Activated naive CD8-positive, alpha-beta T cell treated with anti-CD3 and anti-CD28 coated beads, Interleukin-2, amount 10 ng/mL, durations not matched to agents 7 days and 5 days (primary cell): ENCODE results near the gene PBOV1. TPM values are rescaled to one million over a fixed set of nuclear protein-coding genes. Genes with fewer than 3 reads are reported as not detected.

Experiments used
- ATAC-seq: fragments of 150-1000 bp; cut with Tn5 transposase; one replicate; pipeline ENCODE4 v1.10.0; 2021; ENCODE audit warnings: low read depth, moderate library complexity
- POLR2A ChIA-PET: fragments of 350-600 bp; sonication (Branson Sonifier 250); formaldehyde crosslinking; loops from one replicate; lab custom pipeline; 2021; ENCODE audit warnings: antibody characterized with exemption; lab: Charles Lee
- DNase-seq: peaks from one replicate; pipeline ENCODE4 v3.0.0; 2021
- H3K27ac Mint-ChIP-seq: one replicate; pipeline ENCODE4 v1.8.0; 2022; ENCODE audit warnings: mild to moderate bottlenecking, mixed read lengths
- H3K27me3 Mint-ChIP-seq: one replicate; pipeline ENCODE4 v1.8.0; 2022; ENCODE audit warnings: mild to moderate bottlenecking, moderate library complexity, mixed read lengths
- H3K36me3 Mint-ChIP-seq: one replicate; pipeline ENCODE4 v1.8.0; 2021; ENCODE audit warnings: mild to moderate bottlenecking, mixed read lengths
- H3K4me1 Mint-ChIP-seq: one replicate; pipeline ENCODE4 v1.8.0; 2021; ENCODE audit warnings: mixed read lengths
- H3K4me3 Mint-ChIP-seq: one replicate; pipeline ENCODE4 v1.8.0; 2022; ENCODE audit warnings: mild to moderate bottlenecking, moderate library complexity, mixed read lengths
- H3K9me3 Mint-ChIP-seq: one replicate; pipeline ENCODE4 v1.8.0; 2021; ENCODE audit warnings: mixed read lengths
- total RNA-seq, 2 experiments: library from RNA; stranded (reverse); gene quantifications; one replicate each; pipeline ENCODE4 v1.2.3, GENCODE V29; 2021

PBOV1 gene
- total RNA-seq, 2 experiments from 2014 or later: not detected

DNA sequence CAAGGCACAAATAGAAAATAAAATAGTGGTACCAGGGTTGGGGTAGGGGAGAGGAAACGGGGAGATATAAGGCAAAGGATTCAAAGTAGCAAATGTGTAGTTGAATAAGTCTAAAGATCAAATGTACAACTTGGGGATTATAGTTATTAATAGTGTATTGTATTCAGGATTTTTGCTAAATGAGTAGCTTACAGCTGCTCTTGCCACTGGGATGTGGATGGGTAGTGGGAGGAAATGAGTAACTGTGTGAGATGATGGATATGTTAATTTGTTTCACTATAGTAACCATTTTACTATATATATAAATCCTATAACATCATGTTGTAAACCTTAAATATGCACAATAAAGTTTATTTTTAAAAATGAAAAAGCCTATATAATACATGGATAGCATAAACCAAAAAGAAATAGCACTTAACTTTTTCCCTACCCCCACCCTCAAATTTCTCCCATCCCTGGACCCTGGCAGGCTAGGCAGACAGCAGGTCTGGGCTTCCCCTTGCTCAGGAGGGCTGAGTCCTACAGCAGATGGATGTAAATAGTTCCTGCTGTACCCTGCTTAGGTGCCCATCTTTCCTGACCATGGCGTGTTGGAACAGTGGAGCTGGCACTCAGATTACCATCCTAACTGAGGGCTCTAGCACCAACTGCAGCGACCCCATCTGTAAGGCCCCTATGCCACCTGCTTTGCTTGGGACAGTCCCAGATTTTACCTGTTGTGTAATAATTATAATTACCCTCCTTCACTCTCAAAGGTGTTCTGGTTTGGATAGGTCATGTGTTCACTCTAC is 28.6 kb upstream of the PBOV1 start:
- POLR2A ChIA-PET: no interaction called here

GRCh38 chr6:138245751-138246150 is 27.5 kb upstream of the PBOV1 start:
- DNase-seq (no peak), ATAC-seq (no peak)
- H3K27me3 Mint-ChIP-seq: peaks cover 14% of the 10 kb centered on the region
- H3K9me3 Mint-ChIP-seq: no peaks in the 10 kb centered on the region
- no peak overlapping the region for H3K4me3 Mint-ChIP-seq
- POLR2A ChIA-PET: no interaction called here
- no peaks in the 10 kb centered on the region for H3K4me1 Mint-ChIP-seq
- no peak overlapping the region for H3K27ac Mint-ChIP-seq
- H3K36me3 Mint-ChIP-seq: no peaks in the 10 kb centered on the region

More for the DNA sequence above, 28.6 kb upstream of the PBOV1 start:
- H3K27ac Mint-ChIP-seq: no peak overlapping the region
- H3K36me3 Mint-ChIP-seq: no peaks in the 10 kb centered on the region
- no peaks in the 10 kb centered on the region for H3K9me3 Mint-ChIP-seq
- no peak for DNase-seq
- no peaks in the 10 kb centered on the region for H3K4me1 Mint-ChIP-seq
- no peak for ATAC-seq
- H3K4me3 Mint-ChIP-seq: no peak overlapping the region
- H3K27me3 Mint-ChIP-seq: peaks cover 17% of the 10 kb centered on the region

DNA sequence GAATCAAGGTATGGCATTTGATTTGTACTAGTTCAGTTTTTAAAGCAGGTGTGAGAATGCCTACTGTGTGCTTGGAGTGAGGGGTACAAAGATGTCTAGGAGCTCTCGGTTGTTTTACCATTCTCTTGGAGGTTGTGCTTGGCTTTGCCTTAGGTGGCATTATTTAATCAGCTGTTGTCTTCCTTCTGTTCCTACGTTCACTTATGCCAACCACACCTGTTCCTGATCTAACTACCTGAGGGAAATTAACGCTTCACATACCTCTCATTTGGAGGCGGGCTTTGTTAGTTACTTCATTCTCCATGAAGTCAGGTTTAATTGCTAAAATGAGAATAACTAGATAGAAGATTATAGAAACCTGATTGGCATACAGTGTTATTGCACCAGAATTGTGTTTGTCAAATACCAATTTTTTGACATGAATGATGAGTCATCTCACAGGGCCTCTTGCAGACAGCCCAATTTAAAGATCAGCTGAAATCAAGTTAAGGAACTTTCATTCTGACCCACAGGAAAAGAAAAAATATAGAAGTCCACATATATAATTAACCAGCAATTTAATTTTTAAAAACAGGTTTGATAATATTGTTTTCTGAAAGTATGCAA is 24.8 kb upstream of the PBOV1 start:
- Mint-ChIP-seq H3K27me3 (peaks cover 10% of the 10 kb centered on the region), H3K36me3 (no peaks in the 10 kb centered on the region), H3K4me3 (no peak overlapping the region), H3K27ac (no peak overlapping the region), H3K9me3 (no peaks in the 10 kb centered on the region), H3K4me1 (no peaks in the 10 kb centered on the region)
- POLR2A ChIA-PET: no interaction called here
- DNase-seq: no peak
- no peak for ATAC-seq

DNA sequence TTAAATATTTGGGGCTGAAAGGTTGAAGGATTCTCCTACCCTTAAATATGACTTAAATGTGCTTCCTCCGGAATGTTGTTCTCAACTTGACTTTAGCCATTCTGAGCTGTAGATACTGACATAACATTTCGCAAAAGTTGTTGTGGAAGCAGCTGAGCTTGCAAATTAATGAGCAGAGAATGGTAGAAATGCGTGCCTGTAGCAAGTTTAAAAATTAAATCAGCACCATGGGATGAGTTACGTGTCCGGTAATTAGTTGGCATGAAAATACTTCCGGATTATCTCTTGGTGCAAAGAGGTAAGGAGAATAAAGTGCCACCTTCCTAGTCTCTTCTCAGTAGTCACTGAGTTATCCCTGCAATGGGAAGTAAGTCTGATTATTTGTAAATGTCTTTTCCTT is 23.6 kb upstream of the PBOV1 start:
- ATAC-seq (no peak), DNase-seq (no peak)
- POLR2A ChIA-PET: no interaction called here
- Mint-ChIP-seq H3K4me3 (no peak overlapping the region), H3K36me3 (no peaks in the 10 kb centered on the region), H3K27ac (no peak overlapping the region), H3K9me3 (no peaks in the 10 kb centered on the region), H3K27me3 (peaks cover 8% of the 10 kb centered on the region), H3K4me1 (no peaks in the 10 kb centered on the region)

- no peaks in the 10 kb centered on the region for H3K9me3 Mint-ChIP-seq
- H3K27ac Mint-ChIP-seq: no peak overlapping the region
- no peaks in the 10 kb centered on the region for H3K36me3 Mint-ChIP-seq
- H3K4me3 Mint-ChIP-seq: no peak overlapping the region
- DNase-seq (no peak), ATAC-seq (no peak)
- no peaks in the 10 kb centered on the region for H3K4me1 Mint-ChIP-seq
- H3K27me3 Mint-ChIP-seq: peaks cover 6% of the 10 kb centered on the region
- POLR2A ChIA-PET: no interaction called here
These were observed 23.1 kb upstream of the PBOV1 start for GRCh38 chr6:138241381-138241780.

DNA sequence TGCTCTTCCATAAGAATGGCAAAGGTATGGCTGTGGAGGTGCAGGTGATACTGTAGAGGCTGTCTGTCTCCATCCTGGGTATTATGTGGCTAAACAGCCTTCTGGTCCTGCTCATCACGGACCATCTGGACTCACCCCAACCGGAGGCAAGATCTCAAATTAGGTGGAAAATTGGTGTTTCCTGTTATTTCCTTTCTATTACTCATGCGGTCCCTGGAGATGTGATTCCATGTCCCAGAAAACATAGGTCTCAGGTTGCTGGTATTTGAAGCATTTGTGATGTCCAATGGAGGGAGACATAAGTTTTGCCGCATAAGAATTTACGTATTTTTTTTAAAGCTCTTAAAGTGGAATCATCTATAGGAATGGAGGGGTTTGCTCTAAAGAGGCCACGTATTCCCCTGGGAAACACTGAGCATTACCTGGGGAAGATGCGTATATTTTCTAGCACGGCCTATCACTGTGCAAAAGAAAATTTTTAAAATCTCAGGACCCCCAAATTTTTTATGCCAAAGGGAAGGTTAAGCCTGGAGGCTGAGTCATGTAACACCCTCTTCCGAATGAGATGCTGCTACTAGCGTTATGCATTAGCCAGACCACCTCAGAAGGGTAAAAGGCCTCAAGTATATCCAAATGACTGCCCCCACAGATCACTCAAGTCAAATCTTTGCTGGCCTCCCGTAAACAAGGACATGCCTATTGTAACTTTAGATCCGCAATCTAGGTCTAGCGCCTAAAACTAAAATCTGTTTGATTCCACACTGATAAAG is 22.4 kb upstream of the PBOV1 start:
- no peaks in the 10 kb centered on the region for H3K4me1 Mint-ChIP-seq
- H3K27ac Mint-ChIP-seq: no peak overlapping the region
- ATAC-seq: no peak
- peaks cover under 1% of the 10 kb centered on the region for H3K27me3 Mint-ChIP-seq
- H3K4me3 Mint-ChIP-seq: no peak overlapping the region
- no peak for DNase-seq
- POLR2A ChIA-PET: no interaction called here
- H3K36me3 Mint-ChIP-seq: no peaks in the 10 kb centered on the region
- H3K9me3 Mint-ChIP-seq: no peaks in the 10 kb centered on the region

DNA sequence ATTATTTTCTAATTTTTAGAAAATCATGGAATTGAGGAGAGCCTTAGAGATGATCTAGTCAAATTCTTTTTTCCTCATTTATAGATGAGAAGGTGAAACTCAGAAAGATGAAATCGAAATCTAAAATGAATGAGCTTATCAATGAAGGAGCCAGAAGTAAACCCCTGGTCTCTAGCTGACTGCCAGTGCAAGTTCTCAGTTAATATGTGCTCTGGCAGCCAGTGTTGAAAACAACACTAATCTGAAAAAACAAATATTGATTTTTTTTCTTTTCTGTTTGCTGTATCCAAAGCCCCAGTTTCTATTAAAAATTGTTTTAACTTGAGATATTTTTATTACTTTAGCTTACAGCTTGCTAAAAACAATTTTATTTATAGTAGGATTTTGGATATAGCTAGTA is 21.5 kb upstream of the PBOV1 start:
- no peaks in the 10 kb centered on the region for H3K9me3 Mint-ChIP-seq
- no peaks in the 10 kb centered on the region for H3K4me1 Mint-ChIP-seq
- POLR2A ChIA-PET: no interaction called here
- H3K4me3 Mint-ChIP-seq: no peak overlapping the region
- no peak overlapping the region for H3K27ac Mint-ChIP-seq
- peaks cover 5% of the 10 kb centered on the region for H3K27me3 Mint-ChIP-seq
- no peak for ATAC-seq
- DNase-seq: no peak
- no peaks in the 10 kb centered on the region for H3K36me3 Mint-ChIP-seq

DNA sequence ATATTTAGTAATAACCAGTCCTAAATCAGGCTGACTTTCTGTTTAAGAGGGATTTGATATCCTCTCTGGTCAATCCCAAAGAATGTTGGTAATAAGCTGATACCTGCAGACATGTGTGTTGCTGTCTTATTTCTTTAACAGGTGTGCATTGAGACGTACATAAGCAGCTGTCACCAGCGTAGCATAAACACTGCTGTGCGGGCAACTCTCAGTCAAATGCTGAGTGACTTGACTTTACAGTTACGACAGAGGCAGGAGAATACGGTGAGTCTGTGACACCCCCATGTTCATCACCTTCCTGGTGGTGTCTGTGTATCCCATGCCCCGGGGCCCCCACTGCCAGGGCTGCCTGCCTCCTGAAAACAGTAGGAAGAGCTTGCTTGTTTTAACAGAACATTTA is 20.1 kb upstream of the PBOV1 start:
- H3K4me1 Mint-ChIP-seq: no peaks in the 10 kb centered on the region
- no peaks in the 10 kb centered on the region for H3K9me3 Mint-ChIP-seq
- no peaks in the 10 kb centered on the region for H3K36me3 Mint-ChIP-seq
- H3K27me3 Mint-ChIP-seq: peaks cover 5% of the 10 kb centered on the region
- H3K27ac Mint-ChIP-seq: no peak overlapping the region
- POLR2A ChIA-PET: no interaction called here
- ATAC-seq: no peak
- no peak overlapping the region for H3K4me3 Mint-ChIP-seq
- DNase-seq: no peak

GRCh38 chr6:138237463-138237862 is 19.2 kb upstream of the PBOV1 start:
- H3K27ac Mint-ChIP-seq: no peak overlapping the region
- H3K4me3 Mint-ChIP-seq: no peak overlapping the region
- peaks cover 5% of the 10 kb centered on the region for H3K27me3 Mint-ChIP-seq
- no peaks in the 10 kb centered on the region for H3K9me3 Mint-ChIP-seq
- ATAC-seq (no peak), DNase-seq (no peak)
- H3K4me1 Mint-ChIP-seq: no peaks in the 10 kb centered on the region
- H3K36me3 Mint-ChIP-seq: no peaks in the 10 kb centered on the region
- POLR2A ChIA-PET: no interaction called here

DNA sequence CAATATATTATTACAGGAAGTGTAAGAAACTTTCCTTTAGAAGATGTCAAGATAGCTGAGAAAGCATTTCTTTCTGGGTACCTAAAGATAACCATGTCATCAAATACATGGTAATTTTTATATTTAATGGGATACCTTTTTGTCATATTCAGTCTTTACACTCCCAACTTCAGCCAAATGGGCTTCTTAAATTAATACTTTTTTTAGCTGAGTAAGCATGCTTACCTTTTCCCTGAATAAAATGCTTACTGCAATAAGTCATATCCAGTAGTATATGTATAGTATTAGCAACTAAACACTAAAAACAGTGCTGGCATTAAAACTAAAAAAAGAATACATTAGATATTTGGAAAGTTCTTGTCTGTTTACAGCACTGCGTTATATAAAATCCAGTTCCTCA is 17.4 kb upstream of the PBOV1 start:
- DNase-seq (no peak), ATAC-seq (no peak)
- Mint-ChIP-seq H3K9me3 (no peaks in the 10 kb centered on the region), H3K27me3 (peaks cover 11% of the 10 kb centered on the region), H3K4me1 (no peaks in the 10 kb centered on the region), H3K36me3 (no peaks in the 10 kb centered on the region), H3K27ac (no peak overlapping the region), H3K4me3 (no peak overlapping the region)
- POLR2A ChIA-PET: no interaction called here

GRCh38 chr6:138235205-138235604 is 16.9 kb upstream of the PBOV1 start:
- ATAC-seq (no peak), DNase-seq (no peak)
- no peaks in the 10 kb centered on the region for H3K4me1 Mint-ChIP-seq
- H3K27me3 Mint-ChIP-seq: peaks cover 13% of the 10 kb centered on the region
- no peaks in the 10 kb centered on the region for H3K36me3 Mint-ChIP-seq
- no peak overlapping the region for H3K27ac Mint-ChIP-seq
- POLR2A ChIA-PET: no interaction called here
- no peak overlapping the region for H3K4me3 Mint-ChIP-seq
- no peaks in the 10 kb centered on the region for H3K9me3 Mint-ChIP-seq

DNA sequence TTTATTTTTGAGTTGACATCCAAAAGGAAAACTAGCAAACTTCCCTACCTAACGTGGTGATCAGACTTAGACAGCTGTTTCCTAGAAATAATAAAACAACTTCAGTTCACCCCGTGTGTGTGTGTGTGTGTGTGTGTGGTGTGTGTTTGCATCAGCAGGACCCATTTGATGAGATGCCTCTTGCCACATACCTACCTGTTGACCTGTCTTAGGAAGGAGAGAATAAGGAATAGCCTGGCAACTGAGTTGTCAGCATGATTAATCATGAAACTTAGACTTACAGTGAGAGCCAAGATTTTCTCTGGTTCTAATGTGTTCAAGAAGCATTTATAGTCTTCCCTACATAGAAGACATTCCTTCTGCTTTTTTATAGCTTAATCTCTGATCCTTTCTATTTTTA is 16.1 kb upstream of the PBOV1 start:
- Mint-ChIP-seq H3K27me3 (peaks cover 13% of the 10 kb centered on the region), H3K36me3 (no peaks in the 10 kb centered on the region), H3K4me3 (no peak overlapping the region), H3K9me3 (no peaks in the 10 kb centered on the region), H3K4me1 (no peaks in the 10 kb centered on the region), H3K27ac (no peak overlapping the region)
- DNase-seq (no peak), ATAC-seq (no peak)
- POLR2A ChIA-PET: no interaction called here

DNA sequence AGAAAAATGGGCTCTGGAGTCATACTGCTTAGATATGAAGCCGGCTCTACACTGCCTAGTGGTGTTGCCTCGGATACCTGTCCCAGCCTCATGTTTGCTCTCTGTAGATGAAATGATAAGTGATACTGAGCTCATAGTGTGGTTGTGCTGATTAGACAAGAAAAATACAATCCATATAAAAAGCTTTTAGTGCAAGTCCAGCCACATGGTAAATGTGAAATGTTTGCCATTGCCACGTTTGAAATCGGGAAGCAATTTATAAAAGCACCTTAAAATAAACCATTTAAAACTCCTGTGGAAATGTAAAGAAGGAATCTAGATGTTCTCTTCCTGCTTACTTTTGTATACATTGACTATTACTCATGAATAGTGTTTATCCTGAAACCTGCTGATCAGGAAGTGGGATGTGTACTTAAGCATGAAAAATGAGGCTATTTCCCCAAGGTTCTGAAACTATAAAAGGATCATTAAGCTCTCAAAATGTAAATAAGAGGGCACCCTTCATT is 13.1 kb upstream of the PBOV1 start:
- Mint-ChIP-seq H3K4me1 (no peaks in the 10 kb centered on the region), H3K27ac (no peak overlapping the region), H3K4me3 (no peak overlapping the region), H3K36me3 (no peaks in the 10 kb centered on the region), H3K27me3 (peaks cover 20% of the 10 kb centered on the region), H3K9me3 (no peaks in the 10 kb centered on the region)
- ATAC-seq (no peak), DNase-seq (no peak)
- POLR2A ChIA-PET: no interaction called here
